ENCODE results near the gene USF1.

- TF ChIP-seq, protein P1, sequence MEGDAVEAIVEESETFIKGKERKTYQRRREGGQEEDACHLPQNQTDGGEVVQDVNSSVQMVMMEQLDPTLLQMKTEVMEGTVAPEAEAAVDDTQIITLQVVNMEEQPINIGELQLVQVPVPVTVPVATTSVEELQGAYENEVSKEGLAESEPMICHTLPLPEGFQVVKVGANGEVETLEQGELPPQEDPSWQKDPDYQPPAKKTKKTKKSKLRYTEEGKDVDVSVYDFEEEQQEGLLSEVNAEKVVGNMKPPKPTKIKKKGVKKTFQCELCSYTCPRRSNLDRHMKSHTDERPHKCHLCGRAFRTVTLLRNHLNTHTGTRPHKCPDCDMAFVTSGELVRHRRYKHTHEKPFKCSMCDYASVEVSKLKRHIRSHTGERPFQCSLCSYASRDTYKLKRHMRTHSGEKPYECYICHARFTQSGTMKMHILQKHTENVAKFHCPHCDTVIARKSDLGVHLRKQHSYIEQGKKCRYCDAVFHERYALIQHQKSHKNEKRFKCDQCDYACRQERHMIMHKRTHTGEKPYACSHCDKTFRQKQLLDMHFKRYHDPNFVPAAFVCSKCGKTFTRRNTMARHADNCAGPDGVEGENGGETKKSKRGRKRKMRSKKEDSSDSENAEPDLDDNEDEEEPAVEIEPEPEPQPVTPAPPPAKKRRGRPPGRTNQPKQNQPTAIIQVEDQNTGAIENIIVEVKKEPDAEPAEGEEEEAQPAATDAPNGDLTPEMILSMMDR (optimal IDR thresholded peaks at IDR 0.05 in 1 of 3, IDR thresholded peaks at IDR 0.05 in 1 of 3, conservative IDR thresholded peaks at IDR 0.05 in 1 of 3; ENCODE audit: extremely low read depth in 1 of 3, insufficient read depth in 2 of 3, low read length in 3 of 3), result peak; percentile 43 to 73 (median 46)
- TF ChIP-seq EZH2 (IDR thresholded peaks at IDR 0.05; ENCODE audit: low read length), result no peak
Observed at GRCh38 chr1:161073474-161074121, 27.8 kb upstream of the USF1 start.

Measured in keratinocyte (primary cell).